ENCODE measurements around the gene CDH5. TPM values are rescaled to one million over a fixed set of nuclear protein-coding genes. Genes with fewer than 3 reads are reported as not detected.

CDH5 gene
- total RNA-seq, 1 donor from 2014 or later = not detected

DNA sequence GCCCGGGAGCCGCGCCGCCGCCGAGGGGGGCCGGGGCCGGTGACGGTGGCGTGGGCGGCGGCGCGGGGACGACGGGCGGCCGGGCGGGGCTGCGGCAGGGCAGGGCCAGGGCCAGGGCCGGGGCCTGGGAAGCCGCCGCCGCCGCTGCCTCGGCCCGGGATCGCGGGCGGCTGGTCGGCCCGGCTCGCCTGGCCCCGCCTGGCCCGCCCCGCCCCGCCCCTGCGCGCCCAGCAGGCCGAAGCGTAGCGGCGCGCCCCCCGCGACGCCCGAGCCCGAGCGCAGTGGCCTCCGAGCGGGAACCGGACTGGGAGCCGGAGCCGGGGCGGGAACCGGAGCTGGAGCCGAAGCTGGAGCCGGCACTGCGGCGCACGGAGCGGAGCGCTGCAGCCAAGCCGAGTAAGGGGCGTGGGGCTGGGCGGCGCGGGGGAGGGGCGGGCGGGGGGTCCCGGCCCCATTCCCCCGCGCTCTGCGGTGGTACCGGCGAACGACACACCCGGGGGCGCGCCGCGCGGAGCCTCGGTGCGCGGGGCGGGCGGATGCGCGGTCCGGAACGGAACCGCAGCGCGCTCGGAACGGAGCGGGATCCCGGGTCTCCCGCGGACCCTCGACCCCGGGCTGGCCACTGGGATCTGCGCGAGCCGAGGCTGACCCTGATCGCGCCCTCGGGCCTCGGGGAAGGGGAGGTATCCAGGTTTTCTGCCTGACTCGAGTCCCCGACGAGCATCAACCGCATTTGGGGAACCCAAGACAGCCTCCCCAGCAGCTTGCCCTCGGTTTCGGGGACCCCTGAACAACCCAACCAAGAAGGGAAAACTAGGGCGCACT lies 60.8 kb downstream of the CDH5 start, which contains the start of gene BEAN1:
BEAN1 (plus strand) TSS at position 260 of the 825 bp plus-strand sequence. CDS start 10,382 bp downstream, outside the sequence.
- no peak for DNase-seq (ENCODE audit: low read depth)
- H3K4me3 ChIP-seq (ENCODE audit: low read depth, low read length) = peak within 1 kb of the TSS; percentile 30
- no peak for FAIRE-seq
- TF ChIP-seq, protein P1, sequence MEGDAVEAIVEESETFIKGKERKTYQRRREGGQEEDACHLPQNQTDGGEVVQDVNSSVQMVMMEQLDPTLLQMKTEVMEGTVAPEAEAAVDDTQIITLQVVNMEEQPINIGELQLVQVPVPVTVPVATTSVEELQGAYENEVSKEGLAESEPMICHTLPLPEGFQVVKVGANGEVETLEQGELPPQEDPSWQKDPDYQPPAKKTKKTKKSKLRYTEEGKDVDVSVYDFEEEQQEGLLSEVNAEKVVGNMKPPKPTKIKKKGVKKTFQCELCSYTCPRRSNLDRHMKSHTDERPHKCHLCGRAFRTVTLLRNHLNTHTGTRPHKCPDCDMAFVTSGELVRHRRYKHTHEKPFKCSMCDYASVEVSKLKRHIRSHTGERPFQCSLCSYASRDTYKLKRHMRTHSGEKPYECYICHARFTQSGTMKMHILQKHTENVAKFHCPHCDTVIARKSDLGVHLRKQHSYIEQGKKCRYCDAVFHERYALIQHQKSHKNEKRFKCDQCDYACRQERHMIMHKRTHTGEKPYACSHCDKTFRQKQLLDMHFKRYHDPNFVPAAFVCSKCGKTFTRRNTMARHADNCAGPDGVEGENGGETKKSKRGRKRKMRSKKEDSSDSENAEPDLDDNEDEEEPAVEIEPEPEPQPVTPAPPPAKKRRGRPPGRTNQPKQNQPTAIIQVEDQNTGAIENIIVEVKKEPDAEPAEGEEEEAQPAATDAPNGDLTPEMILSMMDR (IDR thresholded peaks at IDR 0.05; ENCODE audit: insufficient read depth, low read length, severe bottlenecking) = no peak
- no peaks in the 10 kb centered on the region for H3K36me3 ChIP-seq (ENCODE audit: control insufficient read depth, insufficient read depth, low read length)
- H3K27me3 ChIP-seq (ENCODE audit: control insufficient read depth, insufficient read depth, low read length) = peaks cover 14% of the 10 kb centered on the region

DNA sequence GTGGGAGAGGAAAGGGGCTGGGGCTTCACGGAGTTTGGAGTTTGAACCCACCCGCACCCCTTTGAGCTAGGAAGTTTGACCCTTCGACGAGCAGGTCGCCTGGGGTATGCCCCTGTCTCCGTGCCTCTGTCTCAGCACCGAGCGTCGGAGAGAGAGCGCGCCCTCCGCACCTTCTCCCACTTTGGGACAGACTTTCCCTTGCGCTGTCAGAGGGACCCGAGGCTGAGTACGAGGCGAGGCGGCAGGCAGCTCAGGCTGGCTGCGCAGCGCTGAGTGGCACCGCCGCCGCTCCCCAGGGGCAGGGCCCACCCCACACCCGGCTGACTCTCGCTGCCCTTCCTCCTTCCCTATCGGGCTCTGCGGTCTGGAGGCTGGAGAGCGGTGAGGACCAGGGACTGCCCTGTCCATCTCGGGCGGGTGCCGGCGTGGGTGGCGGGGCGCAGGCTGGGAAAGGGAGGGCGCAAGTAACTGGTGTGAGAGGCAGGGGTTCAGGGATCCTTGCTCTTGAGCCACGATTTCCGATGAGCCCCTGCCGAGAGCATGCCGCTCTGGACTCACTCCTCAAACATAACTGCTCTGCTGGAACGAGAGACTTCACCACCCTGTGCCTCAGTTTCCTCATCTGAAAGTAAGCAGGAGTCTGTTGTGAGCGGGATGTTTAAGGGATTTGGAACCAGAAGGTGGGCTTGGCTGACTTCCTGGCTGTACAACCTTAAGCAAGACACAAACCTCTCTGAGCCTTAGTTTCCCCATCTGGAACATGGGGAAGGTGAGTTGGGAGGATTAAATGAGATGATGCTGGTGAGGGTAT lies 61.6 kb downstream of the CDH5 start:
- no peaks in the 10 kb centered on the region for H3K36me3 ChIP-seq (ENCODE audit: control insufficient read depth, insufficient read depth, low read length)
- DNase-seq (ENCODE audit: low read depth) = no peak
- H3K4me3 ChIP-seq (ENCODE audit: low read depth, low read length) = peak overlapping the region; percentile 11
- TF ChIP-seq, protein P1 (IDR thresholded peaks at IDR 0.05; ENCODE audit: insufficient read depth, low read length, severe bottlenecking) = no peak
- peaks cover 17% of the 10 kb centered on the region for H3K27me3 ChIP-seq (ENCODE audit: control insufficient read depth, insufficient read depth, low read length)
- FAIRE-seq = peak; percentile 62

DNA sequence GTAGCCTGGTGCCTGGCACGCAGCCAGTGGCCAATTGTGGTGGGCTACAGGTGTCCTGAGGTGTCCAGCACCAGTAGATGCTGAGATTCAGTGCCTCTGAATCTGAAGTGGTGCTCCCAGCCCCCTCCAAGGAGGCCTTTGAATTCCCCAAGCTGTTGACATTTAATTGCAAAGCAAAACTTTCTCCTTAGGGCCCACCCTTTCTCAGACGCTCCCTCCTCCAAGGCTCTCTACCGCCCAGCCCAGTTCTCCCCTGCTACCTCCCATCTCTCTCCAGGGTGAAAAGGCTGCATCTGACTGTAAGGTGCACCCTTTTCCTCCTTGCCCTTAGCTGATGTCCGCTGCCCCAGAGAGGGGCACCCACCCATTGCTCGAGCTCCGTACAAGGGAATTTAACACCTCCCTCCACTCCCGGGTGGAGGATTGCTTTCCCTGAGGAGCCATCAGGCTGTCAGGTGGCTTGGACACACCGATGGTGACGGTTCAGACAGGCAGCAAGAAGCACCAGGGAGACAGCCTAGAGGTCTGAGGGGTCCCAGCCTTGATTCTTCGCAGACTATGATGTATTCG lies 62.3 kb downstream of the CDH5 start:
- Histone ChIP-seq H3K27me3 (ENCODE audit: control insufficient read depth, insufficient read depth, low read length) (peaks cover 17% of the 10 kb centered on the region), H3K4me3 (ENCODE audit: low read depth, low read length) (no peak overlapping the region), H3K36me3 (ENCODE audit: control insufficient read depth, insufficient read depth, low read length) (no peaks in the 10 kb centered on the region)
- DNase-seq (ENCODE audit: low read depth) (no peak), FAIRE-seq (no peak)
- TF ChIP-seq, protein P1 (IDR thresholded peaks at IDR 0.05; ENCODE audit: insufficient read depth, low read length, severe bottlenecking) = no peak

DNA sequence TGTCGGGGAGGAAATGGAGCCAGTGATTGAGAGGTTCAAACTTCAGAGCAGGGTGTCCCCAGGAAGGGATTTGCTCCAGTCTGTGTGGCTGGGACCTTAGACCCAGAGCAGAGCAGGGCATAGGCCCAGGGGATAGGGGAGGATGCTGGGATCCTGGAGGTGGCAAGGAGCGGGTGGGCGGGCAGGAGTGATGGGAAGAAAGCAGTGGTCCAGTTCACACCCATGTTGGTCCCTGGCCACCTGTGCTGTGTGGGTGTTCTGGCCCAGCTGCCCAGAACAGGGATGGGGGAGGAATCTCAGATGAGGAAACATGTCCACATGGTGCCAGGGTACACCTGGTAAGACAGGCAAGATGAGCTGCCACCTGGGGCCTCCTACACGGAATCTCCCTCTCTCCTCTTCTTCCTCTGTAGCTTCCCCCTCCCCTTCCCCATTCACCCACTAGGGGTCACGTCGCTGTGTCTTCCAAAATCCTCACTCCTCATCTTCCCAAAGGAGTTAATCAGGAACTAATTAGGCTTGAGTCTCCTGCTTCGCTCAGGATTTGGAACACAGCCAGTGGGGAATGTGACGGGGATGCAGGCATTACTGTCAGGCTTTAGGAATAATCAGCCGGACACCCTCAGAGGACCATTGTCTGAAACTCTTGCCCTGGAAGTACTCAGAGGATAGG lies 62.9 kb downstream of the CDH5 start:
- peak; percentile 80 for FAIRE-seq
- TF ChIP-seq, protein P1 (IDR thresholded peaks at IDR 0.05; ENCODE audit: insufficient read depth, low read length, severe bottlenecking) = no peak
- peaks cover 17% of the 10 kb centered on the region for H3K27me3 ChIP-seq (ENCODE audit: control insufficient read depth, insufficient read depth, low read length)

DNA sequence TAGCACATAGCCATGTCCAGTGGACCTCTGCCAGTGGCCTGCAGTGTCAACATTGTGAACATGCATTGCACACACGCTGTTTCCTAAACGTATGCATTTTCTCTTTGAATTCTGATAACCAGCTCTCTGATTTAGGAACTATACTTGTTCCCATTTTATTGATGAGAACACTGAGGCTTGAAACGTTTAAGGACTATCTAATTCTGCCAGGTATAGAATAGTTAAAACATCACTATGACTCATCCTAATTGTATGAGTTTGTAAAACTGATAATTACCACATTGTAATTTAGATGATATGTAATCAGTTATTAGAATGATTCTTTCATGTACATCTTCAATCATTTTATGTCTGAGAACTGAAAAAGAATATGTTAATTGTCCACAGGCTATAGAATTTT lies 63.7 kb downstream of the CDH5 start:
- no peaks in the 10 kb centered on the region for H3K36me3 ChIP-seq (ENCODE audit: control insufficient read depth, insufficient read depth, low read length)
- TF ChIP-seq, protein P1 (IDR thresholded peaks at IDR 0.05; ENCODE audit: insufficient read depth, low read length, severe bottlenecking) = no peak
- no peak overlapping the region for H3K4me3 ChIP-seq (ENCODE audit: low read depth, low read length)
- no peak for DNase-seq (ENCODE audit: low read depth)
- peaks cover 17% of the 10 kb centered on the region for H3K27me3 ChIP-seq (ENCODE audit: control insufficient read depth, insufficient read depth, low read length)
- no peak for FAIRE-seq

More for the DNA sequence above, 62.9 kb downstream of the CDH5 start:
- H3K4me3 ChIP-seq (ENCODE audit: low read depth, low read length) = no peak overlapping the region
- no peak for DNase-seq (ENCODE audit: low read depth)
- H3K36me3 ChIP-seq (ENCODE audit: control insufficient read depth, insufficient read depth, low read length) = no peaks in the 10 kb centered on the region

Measured in bronchial epithelial cell (primary cell).